Measurements from ENCODE around the gene OSBPL2.

OSBPL2 gene

GRCh38 chr20:62201173-62202082 is 36.9 kb upstream of the OSBPL2 start:
- H3K4me3 ChIP-seq (replicated peaks; ENCODE audit: low read depth, low read length) = no peak overlapping the region
- TF ChIP-seq, protein P1, sequence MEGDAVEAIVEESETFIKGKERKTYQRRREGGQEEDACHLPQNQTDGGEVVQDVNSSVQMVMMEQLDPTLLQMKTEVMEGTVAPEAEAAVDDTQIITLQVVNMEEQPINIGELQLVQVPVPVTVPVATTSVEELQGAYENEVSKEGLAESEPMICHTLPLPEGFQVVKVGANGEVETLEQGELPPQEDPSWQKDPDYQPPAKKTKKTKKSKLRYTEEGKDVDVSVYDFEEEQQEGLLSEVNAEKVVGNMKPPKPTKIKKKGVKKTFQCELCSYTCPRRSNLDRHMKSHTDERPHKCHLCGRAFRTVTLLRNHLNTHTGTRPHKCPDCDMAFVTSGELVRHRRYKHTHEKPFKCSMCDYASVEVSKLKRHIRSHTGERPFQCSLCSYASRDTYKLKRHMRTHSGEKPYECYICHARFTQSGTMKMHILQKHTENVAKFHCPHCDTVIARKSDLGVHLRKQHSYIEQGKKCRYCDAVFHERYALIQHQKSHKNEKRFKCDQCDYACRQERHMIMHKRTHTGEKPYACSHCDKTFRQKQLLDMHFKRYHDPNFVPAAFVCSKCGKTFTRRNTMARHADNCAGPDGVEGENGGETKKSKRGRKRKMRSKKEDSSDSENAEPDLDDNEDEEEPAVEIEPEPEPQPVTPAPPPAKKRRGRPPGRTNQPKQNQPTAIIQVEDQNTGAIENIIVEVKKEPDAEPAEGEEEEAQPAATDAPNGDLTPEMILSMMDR (IDR thresholded peaks at IDR 0.05; ENCODE audit: low read length, missing control alignments) = no peak
- DNase-seq (ENCODE audit: low read depth) = no peak

GRCh38 chr20:62202083-62202395 is 36.3 kb upstream of the OSBPL2 start:
- TF ChIP-seq, protein P1 (IDR thresholded peaks at IDR 0.05; ENCODE audit: low read length, missing control alignments) = no peak
- no peak for DNase-seq (ENCODE audit: low read depth)
- no peak overlapping the region for H3K4me3 ChIP-seq (replicated peaks; ENCODE audit: low read depth, low read length)

DNA sequence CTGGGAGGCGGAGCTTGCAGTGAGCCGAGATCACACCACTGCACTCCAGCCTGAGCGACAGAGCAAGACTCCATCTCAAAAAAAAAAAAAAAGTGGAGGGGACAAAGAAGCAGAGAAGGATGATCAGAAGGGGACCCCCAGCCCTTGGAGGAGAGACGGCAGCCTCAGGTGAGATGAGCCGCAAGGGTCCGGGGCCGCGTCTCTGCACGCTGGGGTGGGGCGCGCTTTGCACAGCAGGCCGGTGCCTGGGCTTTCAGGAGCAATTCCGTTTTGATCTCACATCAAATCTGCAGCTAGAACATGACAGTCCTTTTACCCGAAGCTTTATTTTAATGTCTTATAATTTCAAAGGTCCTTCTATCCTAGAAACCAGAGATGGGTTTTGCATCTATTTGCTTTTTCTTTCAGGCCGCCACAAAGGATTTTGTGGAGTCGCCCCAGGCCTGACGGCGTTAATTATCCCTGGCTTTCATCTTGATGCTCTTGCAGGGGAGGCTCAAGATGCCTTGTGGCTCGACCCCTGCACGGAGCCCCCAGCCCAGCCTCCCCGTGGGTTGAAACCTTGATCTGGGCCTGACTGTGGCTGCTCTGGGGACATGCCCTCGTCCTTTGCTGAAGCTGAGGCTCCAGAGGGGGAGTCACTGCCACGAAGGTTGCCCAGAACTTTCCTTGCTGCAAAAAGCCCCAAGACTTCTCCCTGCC is 35.5 kb upstream of the OSBPL2 start:
- TF ChIP-seq, protein P1 (IDR thresholded peaks at IDR 0.05; ENCODE audit: low read length, missing control alignments) = no peak
- no peak for DNase-seq (ENCODE audit: low read depth)
- no peak overlapping the region for H3K4me3 ChIP-seq (replicated peaks; ENCODE audit: low read depth, low read length)

GRCh38 chr20:62203378-62204030 is 34.8 kb upstream of the OSBPL2 start:
- H3K4me3 ChIP-seq (replicated peaks; ENCODE audit: low read depth, low read length) = no peak overlapping the region
- DNase-seq (ENCODE audit: low read depth) = peak; percentile 35
- TF ChIP-seq, protein P1 (IDR thresholded peaks at IDR 0.05; ENCODE audit: low read length, missing control alignments) = no peak

- no peak for DNase-seq (ENCODE audit: low read depth)
- no peak overlapping the region for H3K4me3 ChIP-seq (replicated peaks; ENCODE audit: low read depth, low read length)
- TF ChIP-seq, protein P1 (IDR thresholded peaks at IDR 0.05; ENCODE audit: low read length, missing control alignments) = no peak
Measured at GRCh38 chr20:62205618-62206387, 32.5 kb upstream of the OSBPL2 start.

GRCh38 chr20:62206388-62206775 is 31.9 kb upstream of the OSBPL2 start:
- no peak overlapping the region for H3K4me3 ChIP-seq (replicated peaks; ENCODE audit: low read depth, low read length)
- TF ChIP-seq, protein P1 (IDR thresholded peaks at IDR 0.05; ENCODE audit: low read length, missing control alignments) = no peak
- no peak for DNase-seq (ENCODE audit: low read depth)
